NCI-H2196 treated with DMSO at 0.1 percent for 48 hours (cell line): Measurements from ENCODE around the gene TENT5D.
"Not testable (repeated sequence)": the region's sequence is repeated elsewhere in the genome, so short reads cannot be mapped to it uniquely, and the experiment has no call there.

ENCODE experiments used
- DNase-seq: peaks from one replicate; lab custom pipeline; 2025; ENCODE audit not compliant: unreplicated experiment; lab: John Stamatoyannopoulos, UW

Gene TENT5D

DNA sequence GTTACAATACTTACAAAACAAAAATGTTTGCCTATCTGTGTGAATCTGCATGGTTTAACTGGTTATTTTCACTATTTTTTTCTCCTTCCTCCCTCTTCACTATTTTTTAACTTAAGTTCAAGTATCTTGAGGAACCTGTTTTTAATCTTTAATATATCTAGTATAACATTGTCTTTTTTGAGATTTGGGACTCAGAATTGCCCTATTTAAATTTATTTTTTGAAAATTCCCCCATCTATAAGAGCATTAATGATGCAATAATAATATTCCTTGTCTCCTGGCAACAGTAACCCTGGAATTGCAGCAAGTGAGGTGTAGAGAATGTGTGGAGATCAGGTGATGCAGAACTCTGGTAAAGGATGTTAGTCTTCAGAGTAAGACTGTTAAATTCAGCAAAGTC is at the start of gene TENT5D:
Gene TENT5D (plus strand): TSS at position 301 of the 400 bp plus-strand sequence. CDS start 22,093 bp downstream, outside the sequence.
- DNase-seq = no peak

DNA sequence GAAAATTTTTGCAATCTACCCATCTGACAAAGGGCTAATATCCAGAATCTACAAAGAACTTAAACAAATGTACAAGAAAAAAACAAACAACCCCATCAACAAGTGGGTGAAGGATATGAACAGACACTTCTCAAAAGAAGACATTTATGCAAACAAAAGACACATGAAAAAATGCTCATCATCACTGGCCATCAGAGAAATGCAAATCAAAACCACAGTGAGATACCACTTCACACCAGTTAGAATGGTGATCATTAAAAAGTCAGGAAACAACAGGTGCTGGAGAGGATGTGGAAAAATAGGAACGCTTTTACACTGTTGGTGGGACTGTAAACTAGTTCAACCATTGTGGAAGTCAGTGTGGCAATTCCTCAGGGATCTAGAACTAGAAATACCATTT is 34.6 kb upstream of the TENT5D start:
- not testable (repeated sequence) for DNase-seq

DNA sequence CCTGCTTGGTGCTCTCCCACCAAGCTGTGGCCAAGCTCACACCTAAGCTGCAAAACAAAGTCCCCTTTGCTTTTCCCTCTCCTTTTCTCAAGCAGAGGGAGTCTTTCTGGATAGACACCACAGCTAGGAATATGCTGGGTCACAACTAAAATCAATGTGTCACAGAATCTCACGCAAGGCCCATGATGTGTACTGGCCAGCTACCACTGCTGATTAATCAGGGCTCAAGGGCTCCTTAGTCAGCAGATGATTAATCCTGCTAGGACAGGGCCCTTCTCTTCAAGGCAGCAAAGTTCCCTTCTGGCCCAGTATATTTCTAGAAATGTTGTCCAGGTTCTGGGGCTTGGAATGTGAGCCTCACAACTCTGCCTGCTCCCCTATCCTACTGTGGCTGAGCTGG is 32.0 kb upstream of the TENT5D start:
- DNase-seq = no peak

- no peak for DNase-seq
Measured at GRCh38 chrX:80412042-80412441, 8.2 kb upstream of the TENT5D start.

- DNase-seq = no peak
Measured at GRCh38 chrX:80423000-80423399, 2.8 kb downstream of the TENT5D start.

DNA sequence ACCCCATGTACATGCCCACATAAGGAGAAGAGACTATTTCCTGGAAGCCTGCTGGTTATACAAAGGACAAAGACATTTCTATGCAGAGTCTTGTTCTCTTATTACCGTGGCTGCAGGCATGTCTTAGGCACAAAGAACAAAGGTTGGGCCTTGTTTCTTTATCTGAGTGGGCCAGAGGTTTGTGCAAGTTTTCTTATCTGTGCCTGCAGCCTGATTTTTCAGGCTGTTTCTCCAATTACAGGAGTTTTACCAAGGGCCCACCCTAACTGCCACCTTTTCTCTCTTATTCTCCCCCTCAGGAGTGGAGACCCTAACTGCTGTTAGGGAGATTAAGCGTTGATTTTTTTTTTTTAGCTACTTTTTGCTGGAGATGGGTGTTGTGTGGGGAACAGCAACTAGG is 3.5 kb downstream of the TENT5D start:
- DNase-seq = no peak

- DNase-seq = no peak
Measured at GRCh38 chrX:80430826-80431504, 10.7 kb downstream of the TENT5D start.

- DNase-seq = no peak
Measured at GRCh38 chrX:80431505-80431832, 11.2 kb downstream of the TENT5D start.

DNA sequence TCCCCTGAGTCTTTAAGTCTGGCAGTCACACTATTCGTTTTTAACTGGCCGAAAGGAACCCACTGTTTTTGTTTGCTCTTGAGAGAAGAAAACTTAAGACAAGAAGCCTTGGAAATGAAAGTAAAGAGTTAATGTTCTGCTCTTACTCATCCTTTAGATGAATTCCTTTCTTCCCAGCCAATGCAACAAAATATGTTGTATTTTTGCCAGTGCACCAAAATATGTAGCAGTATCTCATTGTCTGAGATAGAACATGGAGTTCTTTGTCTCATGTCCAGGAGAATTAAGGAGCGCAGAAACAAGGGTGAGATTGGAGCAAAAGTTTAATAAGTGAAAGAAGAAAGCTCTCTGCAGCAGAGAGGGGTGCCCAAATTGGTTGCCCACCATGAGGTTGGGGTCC is 12.2 kb downstream of the TENT5D start:
- DNase-seq = no peak

- DNase-seq = no peak
Measured at GRCh38 chrX:80432863-80433262, 12.6 kb downstream of the TENT5D start.

- not testable (repeated sequence) for DNase-seq
Measured at GRCh38 chrX:80468166-80468565, 47.9 kb downstream of the TENT5D start.

GRCh38 chrX:80471582-80471981 is 51.3 kb downstream of the TENT5D start:
- no peak for DNase-seq

- DNase-seq = no peak
Measured at GRCh38 chrX:80485543-80485942, 65.3 kb downstream of the TENT5D start.

DNA sequence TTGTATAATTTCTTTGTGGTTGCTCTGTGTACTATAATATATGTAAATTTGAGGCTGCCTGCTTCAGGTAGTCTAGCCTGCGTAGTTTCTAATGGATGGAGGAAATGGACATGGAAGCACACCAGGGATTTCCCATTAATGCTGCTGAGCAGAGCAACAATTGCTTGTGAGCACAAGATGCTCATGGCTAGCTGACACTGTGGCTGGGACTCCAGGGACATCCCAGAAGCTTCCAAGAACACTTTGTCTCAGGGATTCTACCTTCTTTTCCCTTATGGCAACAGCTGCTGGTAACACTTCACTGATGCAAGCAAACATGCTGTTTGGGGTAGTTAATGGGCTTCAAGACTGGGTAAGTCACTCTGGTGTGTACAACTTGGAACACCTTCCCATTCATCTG is 66.1 kb downstream of the TENT5D start:
- DNase-seq = no peak

GRCh38 chrX:80489166-80489565 is 68.9 kb downstream of the TENT5D start:
- no peak for DNase-seq
